H9 (cell line): Measurements from ENCODE around the gene PCDHAC1. TPM values are rescaled to one million over a fixed set of nuclear protein-coding genes. Genes with fewer than 3 reads are reported as not detected.

ENCODE experiments used
- DNase-seq: peaks from one replicate; pipeline ENCODE4 v3.0.0-alpha.2; 2017
- H2AFZ ChIP-seq: one replicate; pipeline ENCODE4 v1.6.1; 2013; ENCODE audit warnings: mild to moderate bottlenecking, low read length, control low read depth, moderate library complexity
- H2AK5ac ChIP-seq: 2 replicates; pipeline ENCODE4 v1.6.1; 2013; ENCODE audit warnings: low read length, control low read depth, mixed read lengths; ENCODE audit not compliant: insufficient read length
- H2BK120ac ChIP-seq: one replicate; pipeline ENCODE4 v1.6.1; 2013; ENCODE audit warnings: low read depth, mild to moderate bottlenecking, low read length, control low read depth, inconsistent platforms; ENCODE audit not compliant: poor library complexity, severe bottlenecking
- H2BK12ac ChIP-seq: 2 replicates; pipeline ENCODE4 v1.6.1; 2013; ENCODE audit warnings: low read length, control low read depth, mixed read lengths, low read depth; ENCODE audit not compliant: insufficient read length
- H2BK15ac ChIP-seq: 2 replicates; pipeline ENCODE4 v1.6.1; 2013; ENCODE audit warnings: low read depth, low read length, control low read depth
- H2BK20ac ChIP-seq: one replicate; pipeline ENCODE4 v1.6.1; 2013; ENCODE audit warnings: low read depth, mild to moderate bottlenecking, low read length, control low read depth, inconsistent platforms; ENCODE audit not compliant: poor library complexity, severe bottlenecking
- H2BK5ac ChIP-seq: 2 replicates; pipeline ENCODE4 v1.6.1; 2013; ENCODE audit warnings: low read length, control low read depth, mixed read lengths; ENCODE audit not compliant: insufficient read length
- H3K14ac ChIP-seq: 2 replicates; pipeline ENCODE4 v1.6.1; 2013; ENCODE audit warnings: low read length, control low read depth; ENCODE audit not compliant: insufficient read depth
- H3K18ac ChIP-seq: 2 replicates; pipeline ENCODE4 v1.6.1; 2013; ENCODE audit warnings: low read depth, mild to moderate bottlenecking, mixed read lengths, low read length, control low read depth; ENCODE audit not compliant: insufficient read length
- H3K23ac ChIP-seq: 2 replicates; pipeline ENCODE4 v1.6.1; 2013; ENCODE audit warnings: low read length, control low read depth, mixed read lengths, low read depth; ENCODE audit not compliant: insufficient read length
- H3K23me2 ChIP-seq: 2 replicates; pipeline ENCODE4 v1.6.1; 2013; ENCODE audit warnings: low read depth, mild to moderate bottlenecking, mixed read lengths, low read length, control low read depth; ENCODE audit not compliant: insufficient read length, poor library complexity, severe bottlenecking
- H3K27ac ChIP-seq: 2 replicates; pipeline ENCODE4 v1.5.1; 2013; ENCODE audit warnings: low read length, control low read depth, mixed read lengths, low read depth; ENCODE audit not compliant: insufficient read length
- H3K27me3 ChIP-seq: 2 replicates; pipeline ENCODE4 v1.6.1; 2013; ENCODE audit warnings: low read length, control low read depth, inconsistent platforms; ENCODE audit not compliant: insufficient read depth
- H3K4ac ChIP-seq: 2 replicates; pipeline ENCODE4 v1.6.1; 2013; ENCODE audit warnings: low read depth, mild to moderate bottlenecking, control low read depth, inconsistent platforms, low read length, moderate library complexity
- H3K4me1 ChIP-seq: 2 replicates; pipeline ENCODE4 v1.6.1; 2013; ENCODE audit warnings: low read length, control low read depth, inconsistent platforms; ENCODE audit not compliant: insufficient read depth
- H3K4me2 ChIP-seq: 2 replicates; pipeline ENCODE4 v1.6.1; 2013; ENCODE audit warnings: low read length, control low read depth, mixed read lengths; ENCODE audit not compliant: insufficient read length, insufficient read depth
- H3K56ac ChIP-seq: 2 replicates; pipeline ENCODE4 v1.6.1; 2013; ENCODE audit warnings: low read depth, mild to moderate bottlenecking, mixed read lengths, low read length, control low read depth; ENCODE audit not compliant: insufficient read length
- H3K79me1 ChIP-seq: 2 replicates; pipeline ENCODE4 v1.6.1; 2013; ENCODE audit warnings: low read depth, mild to moderate bottlenecking, moderate library complexity, low read length, control low read depth, inconsistent platforms; ENCODE audit not compliant: insufficient read depth, poor library complexity, severe bottlenecking
- H3K79me2 ChIP-seq: 2 replicates; pipeline ENCODE4 v1.6.1; 2013; ENCODE audit warnings: low read length, control low read depth, inconsistent platforms; ENCODE audit not compliant: insufficient read depth
- H3K9ac ChIP-seq: 2 replicates; pipeline ENCODE4 v1.6.1; 2013; ENCODE audit warnings: low read length, control low read depth, mixed read lengths; ENCODE audit not compliant: insufficient read length; ENCODE audit errors: extremely low read depth
- H3K9me3 ChIP-seq: one replicate; pipeline ENCODE4 v1.6.1; 2013; ENCODE audit warnings: low read depth, low read length, inconsistent platforms; ENCODE audit not compliant: control insufficient read depth
- H3T11ph ChIP-seq: one replicate; pipeline ENCODE4 v1.6.1; 2013; ENCODE audit warnings: mild to moderate bottlenecking, low read length, control low read depth, inconsistent platforms
- H4K20me1 ChIP-seq: one replicate; pipeline ENCODE4 v1.6.1; 2013; ENCODE audit not compliant: control insufficient read depth, insufficient read length, insufficient read depth
- H4K5ac ChIP-seq: 2 replicates; pipeline ENCODE4 v1.6.1; 2013; ENCODE audit warnings: low read depth, mild to moderate bottlenecking, mixed read lengths, low read length, control low read depth; ENCODE audit not compliant: insufficient read length
- H4K8ac ChIP-seq: replicated peaks from 2 replicates; pipeline ENCODE4 v1.6.1; 2013; ENCODE audit warnings: low read length, control low read depth, mixed read lengths, low read depth; ENCODE audit not compliant: insufficient read length
- H4K91ac ChIP-seq: 2 replicates; pipeline ENCODE4 v1.6.1; 2013; ENCODE audit warnings: low read depth, mild to moderate bottlenecking, moderate library complexity, mixed read lengths, low read length, control low read depth; ENCODE audit not compliant: insufficient read length
- H3K27ac Mint-ChIP-seq, 3 experiments: 2 replicates in 2 of 3; 3 replicates in 1 of 3; pipeline ENCODE4 v1.8.0; 2020 to 2021; ENCODE audit warnings: mixed read lengths in 3 of 3, mild to moderate bottlenecking in 1 of 3, moderate library complexity in 1 of 3
- H3K27me3 Mint-ChIP-seq: 2 replicates; pipeline ENCODE4 v1.8.0; 2021; ENCODE audit warnings: low read depth, mild to moderate bottlenecking, moderate library complexity, mixed read lengths
- H3K36me3 Mint-ChIP-seq, 3 experiments: 2 replicates in 2 of 3; 3 replicates in 1 of 3; pipeline ENCODE4 v1.8.0; 2020 to 2021; ENCODE audit warnings: low read depth in 3 of 3, mixed read lengths in 3 of 3; ENCODE audit not compliant: insufficient read depth in 1 of 3
- H3K4me1 Mint-ChIP-seq, 2 experiments: 2 replicates each; pipeline ENCODE4 v1.8.0; 2020; ENCODE audit warnings: mixed read lengths in 2 of 2
- H3K4me3 Mint-ChIP-seq, 2 experiments: 2 replicates in 1 of 2; 3 replicates in 1 of 2; pipeline ENCODE4 v1.8.0; 2020 to 2021; ENCODE audit warnings: mild to moderate bottlenecking in 2 of 2, mixed read lengths in 2 of 2, moderate library complexity in 1 of 2
- H3K9me3 Mint-ChIP-seq, 2 experiments: 2 replicates in 1 of 2; 3 replicates in 1 of 2; pipeline ENCODE4 v1.8.0; 2020; ENCODE audit warnings: mild to moderate bottlenecking in 2 of 2, mixed read lengths in 2 of 2, moderate library complexity in 1 of 2
- WGBS: extraction: QIAGEN DNeasy Blood & Tissue Kit; methylation state at CpG from one replicate; pipeline ENCODE4 v1.1.7; 2013; ENCODE audit warnings: missing lambda C conversion rate, low lambda C conversion rate, mixed read lengths; ENCODE audit not compliant: insufficient read length; ENCODE audit errors: extremely low coverage; 5-methylcytosine and 5-hydroxymethylcytosine counted together
- total RNA-seq: library from RNA; stranded (reverse); gene quantifications from 2 replicates; pipeline ENCODE4 v1.2.1, GENCODE V29; 2021
- TF ChIP-seq, protein P1 (sequence below): fragments of 200-600 bp; sonication (generic); conservative IDR thresholded peaks from 3 replicates; pipeline ENCODE4 v1.8.0; 2021; ENCODE audit warnings: antibody characterized with exemption, mild to moderate bottlenecking

The PCDHAC1 gene
- total RNA-seq, 1 experiment from 2014 or later: 8.7 TPM

DNA sequence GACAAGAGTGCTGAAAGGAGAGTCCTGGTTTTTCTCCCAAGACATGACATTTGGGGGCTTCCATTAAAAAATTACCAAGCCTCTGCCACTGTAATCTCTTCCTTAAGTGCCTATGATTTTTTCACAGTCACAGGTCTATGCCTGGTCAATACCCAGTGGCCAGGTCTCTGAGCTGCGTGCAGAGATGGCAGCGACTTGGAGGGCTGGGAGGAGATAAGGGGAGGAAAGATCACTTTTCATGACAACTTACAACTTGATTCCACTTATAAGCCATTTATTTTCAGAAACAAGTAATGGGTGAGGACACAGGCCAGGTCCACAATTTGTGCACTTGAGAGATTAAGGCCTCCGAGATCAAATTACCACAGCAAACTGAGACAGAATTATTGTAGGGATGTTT lies 38.3 kb downstream of the PCDHAC1 start:
- Histone ChIP-seq H2BK5ac (no peak overlapping the region), H3K27me3 (peaks cover 6% of the 10 kb centered on the region; the same call in 1 of the 2 replicates), H3K79me2 (no peaks in the 10 kb centered on the region), H3T11ph (no peak overlapping the region), H2BK20ac (no peak overlapping the region), H3K27ac (no peak overlapping the region), H3K4me2 (no peak overlapping the region), H4K91ac (no peak overlapping the region), H4K8ac (no peak overlapping the region), H2AK5ac (no peak overlapping the region), H2BK120ac (no peak overlapping the region), H3K18ac (no peak overlapping the region), H3K9me3 (no peaks in the 10 kb centered on the region), H2AFZ (no peak overlapping the region), H3K9ac (no peak overlapping the region), H2BK15ac (no peak overlapping the region), H3K14ac (no peak overlapping the region), H3K79me1 (no peaks in the 10 kb centered on the region), H4K5ac (no peak overlapping the region), H3K4ac (no peak overlapping the region), H3K4me1 (peaks cover 3% of the 10 kb centered on the region; the same call in 1 of the 2 replicates), H2BK12ac (no peak overlapping the region), H3K23me2 (peaks cover 14% of the 10 kb centered on the region), H4K20me1 (peaks cover 2% of the 10 kb centered on the region), H3K23ac (no peak overlapping the region), H3K56ac (no peak overlapping the region)
- peaks cover 0 to 4% (median 2%) of the 10 kb centered on the region in 3 experiments; a peak in 3 of 7 replicates for H3K36me3 Mint-ChIP-seq
- peak overlapping the region in 1 of 2 experiments; percentile 47; a peak in 1 of 5 replicates for H3K4me3 Mint-ChIP-seq
- no CpG with 5 or more reads among the region's 3 CpGs for WGBS
- DNase-seq: no peak
- TF ChIP-seq, protein P1, sequence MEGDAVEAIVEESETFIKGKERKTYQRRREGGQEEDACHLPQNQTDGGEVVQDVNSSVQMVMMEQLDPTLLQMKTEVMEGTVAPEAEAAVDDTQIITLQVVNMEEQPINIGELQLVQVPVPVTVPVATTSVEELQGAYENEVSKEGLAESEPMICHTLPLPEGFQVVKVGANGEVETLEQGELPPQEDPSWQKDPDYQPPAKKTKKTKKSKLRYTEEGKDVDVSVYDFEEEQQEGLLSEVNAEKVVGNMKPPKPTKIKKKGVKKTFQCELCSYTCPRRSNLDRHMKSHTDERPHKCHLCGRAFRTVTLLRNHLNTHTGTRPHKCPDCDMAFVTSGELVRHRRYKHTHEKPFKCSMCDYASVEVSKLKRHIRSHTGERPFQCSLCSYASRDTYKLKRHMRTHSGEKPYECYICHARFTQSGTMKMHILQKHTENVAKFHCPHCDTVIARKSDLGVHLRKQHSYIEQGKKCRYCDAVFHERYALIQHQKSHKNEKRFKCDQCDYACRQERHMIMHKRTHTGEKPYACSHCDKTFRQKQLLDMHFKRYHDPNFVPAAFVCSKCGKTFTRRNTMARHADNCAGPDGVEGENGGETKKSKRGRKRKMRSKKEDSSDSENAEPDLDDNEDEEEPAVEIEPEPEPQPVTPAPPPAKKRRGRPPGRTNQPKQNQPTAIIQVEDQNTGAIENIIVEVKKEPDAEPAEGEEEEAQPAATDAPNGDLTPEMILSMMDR: no peak
- peaks cover 41% of the 10 kb centered on the region for H3K27me3 Mint-ChIP-seq
- H3K9me3 Mint-ChIP-seq: no peaks in the 10 kb centered on the region
- H3K27ac Mint-ChIP-seq: no peak overlapping the region
- peaks cover 26 to 30% of the 10 kb centered on the region in 2 experiments for H3K4me1 Mint-ChIP-seq
